CD14-positive monocyte (primary cell): Measurements from ENCODE around the gene CSMD2. TPM values are rescaled to one million over a fixed set of nuclear protein-coding genes. Genes with fewer than 3 reads are reported as not detected.

Experiments used
- DNase-seq, 3 donors: peaks; one replicate each; pipeline ENCODE4 v3.0.0-alpha.2; 2011 to 2022
- H2AFZ ChIP-seq: 2 replicates; pipeline ENCODE4 v1.6.0; 2012; ENCODE audit warnings: mild to moderate bottlenecking, low read depth, low read length, inconsistent platforms; ENCODE audit not compliant: insufficient read depth, poor library complexity, severe bottlenecking
- H3K27ac ChIP-seq, 2 donors: 1 replicate in 1 of 2; 2 replicates in 1 of 2; pipeline ENCODE4 v1.5.1; 2012 to 2013; ENCODE audit warnings: low read length in 2 of 2, control low read depth in 1 of 2, inconsistent platforms in 1 of 2, low read depth in 1 of 2, mild to moderate bottlenecking in 1 of 2
- H3K27me3 ChIP-seq, 2 donors: one replicate each; pipeline versions ENCODE4 v1.6.0 to v1.6.1; 2011 to 2013; ENCODE audit warnings: low read length in 2 of 2; ENCODE audit not compliant: control insufficient read depth in 2 of 2, insufficient read depth in 2 of 2
- H3K36me3 ChIP-seq, 2 donors: replicated peaks in 1 of 2; 1 replicate in 1 of 2; 2 replicates in 1 of 2; pipeline versions ENCODE4 v1.5.1 to v1.6.1; 2012 to 2013; ENCODE audit warnings: low read length in 2 of 2, control low read depth in 1 of 2, inconsistent platforms in 1 of 2, mild to moderate bottlenecking in 1 of 2; ENCODE audit not compliant: insufficient read depth in 2 of 2, control insufficient read depth in 1 of 2
- H3K4me1 ChIP-seq, 2 donors: 1 replicate in 1 of 2; 2 replicates in 1 of 2; pipeline versions ENCODE4 v1.5.1 to v1.6.1; 2012 to 2013; ENCODE audit warnings: low read length in 2 of 2, control low read depth in 1 of 2, inconsistent platforms in 1 of 2, mild to moderate bottlenecking in 1 of 2, moderate library complexity in 1 of 2; ENCODE audit not compliant: insufficient read depth in 2 of 2, control insufficient read depth in 1 of 2
- H3K4me2 ChIP-seq: replicated peaks from 2 replicates; pipeline ENCODE3; 2012; ENCODE audit warnings: low read length, moderate library complexity, mild to moderate bottlenecking; ENCODE audit not compliant: poor library complexity, severe bottlenecking; ENCODE audit errors: extremely low read depth
- H3K4me3 ChIP-seq, 3 experiments: fragments of 200-600 bp in 1 of 3; sonication (generic) in 1 of 3; replicated peaks in 1 of 3; 1 replicate in 2 of 3; 2 replicates in 1 of 3; pipeline ENCODE4 v1.5.1; 2011 to 2013; ENCODE audit warnings: low read length in 3 of 3, mild to moderate bottlenecking in 3 of 3, control low read depth in 2 of 3, low read depth in 2 of 3, inconsistent platforms in 1 of 3, moderate library complexity in 1 of 3
- H3K79me2 ChIP-seq: 2 replicates; pipeline ENCODE4 v1.6.0; 2012; ENCODE audit warnings: mild to moderate bottlenecking, control low read depth, inconsistent platforms, low read length, moderate library complexity; ENCODE audit not compliant: insufficient read depth
- H3K9ac ChIP-seq: 2 replicates; pipeline ENCODE4 v1.6.0; 2017; ENCODE audit warnings: low read length, mild to moderate bottlenecking; ENCODE audit not compliant: insufficient read depth, poor library complexity, severe bottlenecking
- H3K9me3 ChIP-seq, 2 donors: replicated peaks in 1 of 2; 1 replicate in 1 of 2; 2 replicates in 1 of 2; pipeline versions ENCODE4 v1.5.1 to v1.6.1; 2012 to 2013; ENCODE audit warnings: low read length in 2 of 2, control low read depth in 1 of 2; ENCODE audit not compliant: control insufficient read depth in 1 of 2, insufficient read depth in 1 of 2
- H4K20me1 ChIP-seq: 2 replicates; pipeline ENCODE4 v1.6.0; 2012; ENCODE audit warnings: mild to moderate bottlenecking, low read length, control low read depth, moderate library complexity; ENCODE audit not compliant: insufficient read depth
- H3K27ac Mint-ChIP-seq, 7 donors: one replicate each; pipeline ENCODE4 v1.8.0; 2020; ENCODE audit warnings: mild to moderate bottlenecking in 7 of 7, mixed read lengths in 7 of 7, moderate library complexity in 6 of 7, inconsistent platforms in 2 of 7
- H3K27me3 Mint-ChIP-seq, 3 donors: one replicate each; pipeline ENCODE4 v1.8.0; 2021 to 2022; ENCODE audit warnings: low read depth in 3 of 3, mild to moderate bottlenecking in 3 of 3, mixed read lengths in 3 of 3, moderate library complexity in 3 of 3, inconsistent platforms in 1 of 3
- H3K36me3 Mint-ChIP-seq, 2 donors: one replicate each; pipeline ENCODE4 v1.8.0; 2020; ENCODE audit warnings: mixed read lengths in 2 of 2, inconsistent platforms in 1 of 2, mild to moderate bottlenecking in 1 of 2
- H3K4me1 Mint-ChIP-seq: one replicate; pipeline ENCODE4 v1.8.0; 2020; ENCODE audit warnings: mild to moderate bottlenecking, mixed read lengths
- H3K4me3 Mint-ChIP-seq, 2 donors: one replicate each; pipeline ENCODE4 v1.8.0; 2020; ENCODE audit warnings: mild to moderate bottlenecking in 2 of 2, mixed read lengths in 2 of 2, moderate library complexity in 1 of 2
- H3K9me3 Mint-ChIP-seq, 7 donors: one replicate each; pipeline ENCODE4 v1.8.0; 2020 to 2022; ENCODE audit warnings: mixed read lengths in 7 of 7, mild to moderate bottlenecking in 6 of 7, moderate library complexity in 6 of 7, inconsistent platforms in 2 of 7
- CTCF ChIP-seq: fragments of 200-600 bp; IDR thresholded peaks from one replicate; pipeline ENCODE4 v1.8.0; 2022; ENCODE audit warnings: antibody characterized with exemption, mild to moderate bottlenecking
- WGBS: methylation state at CpG from one replicate; pipeline ENCODE4 v1.1.5; 2013; ENCODE audit warnings: missing lambda C conversion rate; ENCODE audit not compliant: insufficient coverage; 5-methylcytosine and 5-hydroxymethylcytosine counted together
- intact Hi-C, 2 donors: fragments of 100-400 bp; cut with micrococcal nuclease; formaldehyde crosslinking; loops; one replicate each; pipeline versions ENCODE4 v1.15.0 to v1.15.1; 2023
- polyA plus RNA-seq, 3 donors: library from polyadenylated mRNA; depleted of rRNA in 1 of 3; unstranded in 2 of 3; stranded (reverse) in 1 of 3; fragments of 300-500 nt in 2 of 3; fragments of >200 nt in 1 of 3; fragmentation: Illumina TruSeq in 2 of 3; gene quantifications; 1 replicate in 2 of 3; 2 replicates in 1 of 3; pipeline ENCODE4 v1.2.3, GENCODE V29; 2012 to 2021

CSMD2 gene
- polyA plus RNA-seq, 3 donors, result 0.04 TPM; not detected in 2

- no peaks in the 10 kb centered on the region for H3K79me2 ChIP-seq
- no peaks in the 10 kb centered on the region for H3K4me1 ChIP-seq
- no peak overlapping the region for H3K9ac ChIP-seq
- H3K27ac Mint-ChIP-seq, result no peak overlapping the region
- no peaks in the 10 kb centered on the region for H3K27me3 ChIP-seq
- no peak for DNase-seq
- H3K27me3 Mint-ChIP-seq, result peaks cover 9 to 14% (median 13%) of the 10 kb centered on the region in 3 donors
- H3K9me3 ChIP-seq, result no peaks in the 10 kb centered on the region
- H2AFZ ChIP-seq, result no peak overlapping the region
- no peak overlapping the region for H3K4me2 ChIP-seq
- H3K27ac ChIP-seq, result no peak overlapping the region
- H3K36me3 ChIP-seq, result no peaks in the 10 kb centered on the region
- TF ChIP-seq CTCF, result no peak
- intact Hi-C loops, result no loop called here
- no peaks in the 10 kb centered on the region for H3K4me1 Mint-ChIP-seq
- H3K36me3 Mint-ChIP-seq, result no peaks in the 10 kb centered on the region
- WGBS, result no CpG with 5 or more reads among the region's 8 CpGs
- H3K4me3 ChIP-seq, result no peak overlapping the region
- no peak overlapping the region for H3K4me3 Mint-ChIP-seq
- H4K20me1 ChIP-seq, result no peaks in the 10 kb centered on the region
- peaks cover 0 to 2% (median 0%) of the 10 kb centered on the region in 7 donors for H3K9me3 Mint-ChIP-seq
Measured at GRCh38 chr1:33516891-33517567, 648.0 kb downstream of the CSMD2 start.

GRCh38 chr1:33516428-33516827, 648.6 kb downstream of the CSMD2 start:
- intact Hi-C loops, result no loop called here
- H3K27me3 Mint-ChIP-seq, result peaks cover 10 to 14% (median 11%) of the 10 kb centered on the region in 3 donors
- no peaks in the 10 kb centered on the region for H3K4me1 ChIP-seq
- H3K4me3 ChIP-seq, result no peak overlapping the region
- no peak overlapping the region for H2AFZ ChIP-seq
- no peaks in the 10 kb centered on the region for H3K36me3 Mint-ChIP-seq
- H4K20me1 ChIP-seq, result no peaks in the 10 kb centered on the region
- H3K4me3 Mint-ChIP-seq, result no peak overlapping the region
- H3K9me3 Mint-ChIP-seq, result peaks cover 0 to 2% (median 0%) of the 10 kb centered on the region in 7 donors
- no peaks in the 10 kb centered on the region for H3K9me3 ChIP-seq
- H3K9ac ChIP-seq, result no peak overlapping the region
- H3K4me2 ChIP-seq, result no peak overlapping the region
- 87% methylated on average over 4 of the region's 9 CpGs for WGBS
- no peak overlapping the region for H3K27ac Mint-ChIP-seq
- H3K4me1 Mint-ChIP-seq, result no peaks in the 10 kb centered on the region
- H3K27me3 ChIP-seq, result no peaks in the 10 kb centered on the region
- H3K36me3 ChIP-seq, result no peaks in the 10 kb centered on the region
- H3K27ac ChIP-seq, result no peak overlapping the region
- H3K79me2 ChIP-seq, result no peaks in the 10 kb centered on the region
- TF ChIP-seq CTCF, result no peak
- no peak for DNase-seq
